Measurements from ENCODE around the gene USP6NL.

- no peak for TF ChIP-seq CTCF (IDR thresholded peaks at IDR 0.05)
- TF ChIP-seq EZH2phosphoT487 (IDR thresholded peaks at IDR 0.05), result no peak
Measured at GRCh38 chr10:11564741-11565140, 46.7 kb downstream of the USP6NL start.
